HG02970 (cell line): ENCODE results near the gene TSPAN5.

Experiments used
- ATAC-seq: cut with Tn5 transposase; IDR thresholded peaks from one replicate; pipeline ENCODE4 v1.9.1; 2021; ENCODE audit warnings: mild to moderate bottlenecking, moderate library complexity, moderate number of reproducible peaks; ENCODE audit not compliant: unreplicated experiment, low FRiP score

The TSPAN5 gene

GRCh38 chr4:98624144-98624543 lies 34.3 kb downstream of the TSPAN5 start:
- no peak for ATAC-seq

- ATAC-seq = no peak
These were observed 35.1 kb downstream of the TSPAN5 start for GRCh38 chr4:98623126-98623802.

GRCh38 chr4:98620087-98620784 lies 38.2 kb downstream of the TSPAN5 start:
- no peak for ATAC-seq

GRCh38 chr4:98619180-98619579 lies 39.2 kb downstream of the TSPAN5 start:
- ATAC-seq = no peak

- no peak for ATAC-seq
These were observed 39.7 kb downstream of the TSPAN5 start for GRCh38 chr4:98618680-98619079.

GRCh38 chr4:98617358-98618047 lies 40.9 kb downstream of the TSPAN5 start:
- no peak for ATAC-seq

- ATAC-seq = no peak
These were observed 42.4 kb downstream of the TSPAN5 start for GRCh38 chr4:98615991-98616390.

- no peak for ATAC-seq
These were observed 43.7 kb downstream of the TSPAN5 start for GRCh38 chr4:98614662-98615061.

GRCh38 chr4:98614094-98614493 lies 44.3 kb downstream of the TSPAN5 start:
- no peak for ATAC-seq

GRCh38 chr4:98613453-98614075 lies 44.8 kb downstream of the TSPAN5 start:
- ATAC-seq = no peak

- ATAC-seq = no peak
These were observed 45.8 kb downstream of the TSPAN5 start for GRCh38 chr4:98612318-98613250.

- ATAC-seq = no peak
These were observed 46.6 kb downstream of the TSPAN5 start for GRCh38 chr4:98611677-98612317.

GRCh38 chr4:98610926-98611676 lies 47.3 kb downstream of the TSPAN5 start:
- ATAC-seq = no peak

GRCh38 chr4:98610431-98610830 lies 48.0 kb downstream of the TSPAN5 start:
- ATAC-seq = no peak

GRCh38 chr4:98609934-98610333 lies 48.5 kb downstream of the TSPAN5 start:
- ATAC-seq = no peak

GRCh38 chr4:98608356-98608755 lies 50.1 kb downstream of the TSPAN5 start:
- ATAC-seq = no peak

GRCh38 chr4:98606894-98607293 lies 51.5 kb downstream of the TSPAN5 start:
- no peak for ATAC-seq

- ATAC-seq = no peak
These were observed 53.2 kb downstream of the TSPAN5 start for GRCh38 chr4:98605216-98605615.

GRCh38 chr4:98604723-98605122 lies 53.7 kb downstream of the TSPAN5 start:
- ATAC-seq = no peak
